GM18873 (cell line): ENCODE results near the gene AHI1.
A peak's percentile ranks its signal among the peaks of the same experiment; 100 is the strongest.

ENCODE experiments used
- ATAC-seq: cut with Tn5 transposase; IDR thresholded peaks from one replicate; pipeline ENCODE4 v1.9.1; 2021; ENCODE audit warnings: mild to moderate bottlenecking, moderate library complexity, moderate number of reproducible peaks; ENCODE audit not compliant: unreplicated experiment, low FRiP score

AHI1 gene

GRCh38 chr6:135464634-135465033, 32.9 kb downstream of the AHI1 start:
- ATAC-seq = no peak

GRCh38 chr6:135461208-135461607, 36.3 kb downstream of the AHI1 start:
- ATAC-seq = no peak

GRCh38 chr6:135458051-135458450, 39.5 kb downstream of the AHI1 start:
- no peak for ATAC-seq

- no peak for ATAC-seq
Measured at GRCh38 chr6:135451617-135452190, 45.8 kb downstream of the AHI1 start.

DNA sequence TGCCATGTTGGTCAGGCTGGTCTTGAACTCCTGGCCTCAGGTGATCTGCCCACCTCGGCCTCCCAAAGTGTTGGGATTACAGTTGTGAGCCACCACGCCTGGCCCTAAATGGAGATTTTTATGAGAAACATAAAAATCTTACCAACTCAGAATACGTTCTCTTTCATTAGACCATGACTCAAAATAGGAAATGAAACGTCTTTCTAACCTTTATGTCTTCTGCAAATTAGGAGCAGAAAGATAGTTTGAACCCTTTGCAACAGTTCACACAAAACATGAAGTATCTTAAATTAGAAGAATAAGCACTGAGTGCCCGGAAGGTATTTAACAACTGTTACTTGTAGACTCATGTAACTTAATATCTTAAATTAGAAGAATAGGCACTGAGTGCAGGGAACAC, 48.3 kb downstream of the AHI1 start:
- ATAC-seq = no peak

DNA sequence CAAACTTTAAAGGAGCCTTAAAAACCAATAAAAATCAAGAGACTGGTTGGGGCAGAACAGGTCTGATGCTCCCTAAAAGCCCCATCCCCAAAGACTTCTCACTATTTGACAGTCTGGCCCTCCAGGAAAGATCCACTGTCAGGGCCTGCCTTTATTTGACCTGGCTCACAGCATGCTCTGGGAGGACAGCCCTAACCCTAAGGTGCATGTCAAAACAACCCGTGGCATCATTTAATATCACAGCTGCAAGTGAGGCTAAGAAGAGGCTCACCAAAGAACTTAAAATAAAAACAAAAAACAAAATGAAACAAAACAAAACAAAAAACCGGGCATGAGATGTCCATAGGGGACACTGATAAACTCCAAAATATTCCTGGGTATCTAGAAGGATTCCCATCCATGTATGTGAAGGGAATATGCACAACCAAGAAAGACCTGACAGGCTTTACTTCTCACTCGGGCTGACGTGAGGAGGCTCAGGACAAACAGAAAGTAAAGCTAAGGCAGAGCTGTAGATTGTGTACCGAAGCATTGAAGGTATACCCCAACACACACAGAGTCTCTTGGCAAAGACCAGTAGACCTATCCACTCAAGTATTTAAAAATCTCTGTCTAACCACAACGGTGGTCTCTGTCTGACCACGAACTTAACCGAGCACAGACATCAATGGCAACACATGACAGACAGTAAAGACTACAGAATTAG, 57.3 kb downstream of the AHI1 start:
- ATAC-seq = peak; percentile 76

DNA sequence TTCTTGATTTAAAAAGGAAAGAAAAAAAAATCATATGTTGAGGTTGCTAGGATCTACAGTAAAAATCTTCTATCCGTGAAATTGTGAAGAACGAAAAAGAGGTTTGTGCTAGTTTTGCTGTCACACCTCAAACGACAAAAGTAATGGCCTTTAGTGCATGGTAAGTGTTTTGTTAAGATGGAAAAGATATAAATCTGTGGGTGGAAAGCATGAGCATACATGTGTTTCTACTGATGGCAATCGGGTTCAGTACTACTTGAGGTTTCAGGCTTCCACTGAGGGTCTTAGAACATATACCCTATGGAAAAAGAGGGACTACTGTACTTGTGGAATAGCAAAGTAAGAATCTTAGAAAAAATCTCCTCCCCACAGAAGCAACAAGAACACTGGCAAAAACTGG, 58.0 kb downstream of the AHI1 start:
- ATAC-seq = no peak

GRCh38 chr6:135438907-135439535, 58.5 kb downstream of the AHI1 start:
- no peak for ATAC-seq

DNA sequence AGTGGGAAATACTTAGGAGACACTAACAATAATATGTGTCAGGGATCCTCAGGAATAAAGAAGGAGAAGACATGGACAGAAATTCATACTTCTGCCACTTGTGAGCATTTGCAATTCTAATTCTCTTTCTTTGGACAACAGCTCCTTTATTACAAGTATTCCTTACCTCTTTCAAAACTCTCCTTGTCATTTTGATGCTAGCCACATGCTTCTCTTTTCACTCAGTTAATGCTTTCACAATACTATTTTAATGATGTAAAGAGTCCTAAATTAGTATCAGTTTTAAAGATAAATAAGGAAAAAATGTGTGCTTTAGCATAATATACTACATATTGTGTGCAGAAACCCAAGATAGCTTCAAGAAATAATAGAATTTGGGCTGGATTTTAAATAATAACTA, 62.5 kb downstream of the AHI1 start:
- no peak for ATAC-seq

DNA sequence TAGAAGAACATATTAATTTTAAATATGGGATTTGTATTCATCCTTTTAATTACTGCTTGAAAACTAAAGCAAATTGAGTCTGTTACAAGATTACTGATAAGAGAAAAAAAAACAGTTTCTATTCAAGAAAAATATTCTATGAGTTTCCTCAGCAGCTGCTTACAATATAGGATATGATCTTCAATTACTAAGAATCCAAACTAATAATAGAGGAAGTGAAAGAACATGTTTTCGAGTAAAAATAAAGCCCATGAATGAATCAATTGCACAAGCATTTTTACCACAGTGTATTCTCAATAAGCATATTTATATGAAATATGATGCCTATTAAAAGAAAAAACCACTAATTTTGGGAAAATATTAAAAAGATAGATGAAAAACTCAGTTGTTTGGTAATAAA, 63.4 kb downstream of the AHI1 start:
- no peak for ATAC-seq

DNA sequence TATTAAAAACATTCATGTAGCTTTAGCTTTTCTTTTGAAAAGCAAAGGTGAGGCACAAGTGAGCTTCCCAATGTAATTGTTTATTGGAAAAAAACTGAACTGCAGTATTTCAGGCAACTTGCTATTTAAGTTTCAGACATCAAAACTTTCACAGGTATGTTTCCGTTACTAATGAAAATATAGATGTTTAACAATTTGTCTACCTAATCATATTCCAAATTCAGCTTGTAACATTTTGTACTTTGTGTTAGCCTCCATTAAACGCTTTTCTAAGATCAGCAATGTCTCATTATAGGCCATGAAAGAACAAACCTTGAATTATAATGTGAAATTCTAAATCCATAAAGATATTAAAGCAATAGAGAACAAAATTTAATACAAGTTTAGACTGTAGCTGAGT, 69.5 kb downstream of the AHI1 start:
- ATAC-seq = no peak

DNA sequence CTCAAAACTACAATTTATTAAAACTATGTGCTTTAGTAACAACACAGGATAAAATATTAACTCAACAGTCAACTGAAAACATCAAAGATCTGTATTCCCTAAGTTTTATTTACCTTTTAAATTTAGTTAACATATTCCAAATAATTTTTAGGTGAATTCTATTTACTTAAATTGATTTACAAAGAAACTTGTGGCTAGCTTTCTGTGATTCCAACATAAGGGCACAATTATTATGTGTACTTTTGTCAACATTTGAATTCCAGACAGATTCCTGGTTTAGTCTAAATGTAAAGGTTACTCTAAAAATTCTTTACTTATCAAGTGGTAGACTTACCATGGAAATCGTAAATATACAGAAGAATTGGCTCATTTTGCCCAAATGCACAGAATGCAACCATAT, 70.7 kb downstream of the AHI1 start:
- no peak for ATAC-seq

GRCh38 chr6:135424385-135424784, 73.2 kb downstream of the AHI1 start:
- no peak for ATAC-seq

GRCh38 chr6:135423649-135424128, 73.9 kb downstream of the AHI1 start:
- ATAC-seq = peak; percentile 83

- ATAC-seq = no peak
Measured at GRCh38 chr6:135419162-135419561, 78.4 kb downstream of the AHI1 start.

DNA sequence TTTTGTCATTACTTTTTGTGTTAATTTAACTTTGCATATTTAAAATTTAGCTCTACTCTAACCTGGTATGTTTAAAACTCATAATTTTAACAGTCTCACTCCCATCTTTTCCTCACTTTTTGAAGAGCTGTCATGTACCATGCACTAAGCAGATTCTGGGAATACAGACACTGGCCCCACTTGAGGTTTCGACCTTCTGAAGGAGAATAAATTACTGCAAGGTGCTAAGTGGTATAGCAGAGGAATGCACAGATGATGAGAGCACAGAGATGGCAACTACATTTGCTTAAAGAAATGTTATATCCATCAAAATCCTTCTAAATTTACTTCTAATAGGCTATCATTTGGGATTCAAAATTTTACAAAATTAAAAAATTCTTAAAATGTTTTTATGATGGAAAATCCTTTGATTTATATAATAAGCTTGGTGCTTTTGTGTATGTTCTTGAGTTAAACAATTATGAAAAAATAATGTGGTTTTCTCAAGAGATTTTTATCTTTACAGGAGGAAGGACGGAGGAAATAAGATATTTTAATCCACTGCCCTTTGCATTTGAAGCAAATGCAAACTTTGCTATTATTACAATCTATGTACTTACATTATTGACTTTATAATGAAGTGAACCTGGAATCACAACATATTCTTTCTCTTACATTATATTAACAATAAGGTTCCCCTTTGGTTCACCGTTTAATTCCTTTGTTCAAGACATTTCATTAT, 79.3 kb downstream of the AHI1 start:
- ATAC-seq = no peak

- no peak for ATAC-seq
Measured at GRCh38 chr6:135412761-135413160, 84.8 kb downstream of the AHI1 start.

- no peak for ATAC-seq
Measured at GRCh38 chr6:135411849-135412248, 85.7 kb downstream of the AHI1 start.

- ATAC-seq = no peak
Measured at GRCh38 chr6:135411339-135411738, 86.2 kb downstream of the AHI1 start.

DNA sequence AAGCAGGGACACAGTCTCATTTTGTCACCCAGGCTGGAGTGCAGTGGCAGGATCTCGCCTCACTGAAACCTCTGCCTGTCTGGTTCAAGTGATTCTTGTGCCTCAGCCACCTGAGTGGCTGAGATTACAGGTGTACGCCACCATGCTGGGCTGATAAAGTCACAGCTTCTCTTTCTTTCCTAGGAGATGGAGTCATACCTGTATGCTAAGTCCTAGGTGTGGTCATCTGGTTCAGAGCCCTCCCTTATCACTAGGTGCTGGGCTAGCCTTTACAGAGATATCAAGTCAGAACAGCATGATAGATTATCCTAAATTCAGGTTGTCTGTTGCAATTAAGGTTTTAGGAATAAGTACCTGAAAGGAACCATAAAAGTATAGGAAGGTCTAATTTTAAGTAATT, 86.7 kb downstream of the AHI1 start:
- no peak for ATAC-seq

- ATAC-seq = no peak
Measured at GRCh38 chr6:135403584-135403983, 94.0 kb downstream of the AHI1 start.
